Measurements from ENCODE around the gene VILL.
"Not testable (repeated sequence)": the region's sequence is repeated elsewhere in the genome, so short reads cannot be mapped to it uniquely, and the experiment has no call there.

Gene VILL

GRCh38 chr3:38017445-38018295 lies 27.1 kb downstream of the VILL start:
- no peak for DNase-seq (ENCODE audit: low read depth)

- no peak for DNase-seq (ENCODE audit: low read depth)
These were observed 28.0 kb downstream of the VILL start for GRCh38 chr3:38018296-38019266.

GRCh38 chr3:38019658-38020341 lies 29.2 kb downstream of the VILL start:
- DNase-seq (ENCODE audit: low read depth) = no peak

GRCh38 chr3:38020342-38020726 lies 29.7 kb downstream of the VILL start:
- no peak for DNase-seq (ENCODE audit: low read depth)

GRCh38 chr3:38021196-38021595 lies 30.6 kb downstream of the VILL start:
- DNase-seq (ENCODE audit: low read depth) = no peak

GRCh38 chr3:38022301-38022700 lies 31.7 kb downstream of the VILL start:
- DNase-seq (ENCODE audit: low read depth) = no peak

GRCh38 chr3:38022896-38023709 lies 32.5 kb downstream of the VILL start:
- DNase-seq (ENCODE audit: low read depth) = no peak

- no peak for DNase-seq (ENCODE audit: low read depth)
These were observed 36.3 kb downstream of the VILL start for GRCh38 chr3:38026856-38027255.

GRCh38 chr3:38027466-38028465 lies 37.2 kb downstream of the VILL start:
- DNase-seq (ENCODE audit: low read depth) = no peak

GRCh38 chr3:38028621-38029361 lies 38.2 kb downstream of the VILL start:
- no peak for DNase-seq (ENCODE audit: low read depth)

GRCh38 chr3:38029400-38030125 lies 39.0 kb downstream of the VILL start, which contains the start of gene PLCD1:
TSS of gene PLCD1 (minus strand) at chr3:38029642. CDS start at chr3:38029539, 103 bp downstream.
- no peak for DNase-seq (ENCODE audit: low read depth)

GRCh38 chr3:38030126-38031021 lies 39.8 kb downstream of the VILL start:
- DNase-seq (ENCODE audit: low read depth) = no peak

GRCh38 chr3:38031022-38031994 lies 40.7 kb downstream of the VILL start:
- DNase-seq (ENCODE audit: low read depth) = no peak

- no peak for DNase-seq (ENCODE audit: low read depth)
These were observed 41.8 kb downstream of the VILL start for GRCh38 chr3:38032328-38032865.

GRCh38 chr3:38033586-38033985 lies 43.0 kb downstream of the VILL start:
- DNase-seq (ENCODE audit: low read depth) = not testable (repeated sequence)

- DNase-seq (ENCODE audit: low read depth) = not testable (repeated sequence)
These were observed 43.7 kb downstream of the VILL start for GRCh38 chr3:38034335-38034734.

Data from stimulated activated CD8-positive, alpha-beta memory T cell treated with anti-CD3 and anti-CD28 coated beads, Interleukin-7, amount 100 ng/mL, for 24 hours (primary cell).